ENCODE data around the gene NFS1.
"Not testable (repeated sequence)": the region's sequence is repeated elsewhere in the genome, so short reads cannot be mapped to it uniquely, and the experiment has no call there.

The NFS1 gene

DNA sequence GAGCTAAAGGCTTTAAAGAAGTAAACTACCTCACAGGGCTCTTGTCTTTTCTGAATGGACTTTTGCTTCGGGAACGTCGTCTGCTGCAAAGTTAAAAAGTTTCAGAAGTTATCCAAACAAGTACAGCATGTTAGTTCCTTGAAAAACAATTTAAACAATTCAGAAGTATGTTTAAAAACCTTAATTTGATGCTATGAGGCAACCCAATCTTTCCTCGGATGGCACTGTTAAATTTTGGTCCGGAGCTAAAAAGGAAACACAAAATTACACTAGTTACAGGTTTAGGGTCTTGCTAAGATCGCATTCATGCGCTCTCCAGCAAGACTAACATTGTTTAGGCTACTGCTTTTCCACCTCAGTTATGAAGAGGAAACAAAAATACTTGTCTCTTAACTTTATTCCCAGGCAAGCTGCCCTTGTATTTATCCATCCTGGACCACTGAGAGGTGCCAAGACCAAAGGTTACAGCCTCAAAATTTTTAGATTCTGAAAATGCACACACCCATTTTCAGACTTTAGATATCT, 30.2 kb upstream of the NFS1 start:
- no peak for DNase-seq

DNA sequence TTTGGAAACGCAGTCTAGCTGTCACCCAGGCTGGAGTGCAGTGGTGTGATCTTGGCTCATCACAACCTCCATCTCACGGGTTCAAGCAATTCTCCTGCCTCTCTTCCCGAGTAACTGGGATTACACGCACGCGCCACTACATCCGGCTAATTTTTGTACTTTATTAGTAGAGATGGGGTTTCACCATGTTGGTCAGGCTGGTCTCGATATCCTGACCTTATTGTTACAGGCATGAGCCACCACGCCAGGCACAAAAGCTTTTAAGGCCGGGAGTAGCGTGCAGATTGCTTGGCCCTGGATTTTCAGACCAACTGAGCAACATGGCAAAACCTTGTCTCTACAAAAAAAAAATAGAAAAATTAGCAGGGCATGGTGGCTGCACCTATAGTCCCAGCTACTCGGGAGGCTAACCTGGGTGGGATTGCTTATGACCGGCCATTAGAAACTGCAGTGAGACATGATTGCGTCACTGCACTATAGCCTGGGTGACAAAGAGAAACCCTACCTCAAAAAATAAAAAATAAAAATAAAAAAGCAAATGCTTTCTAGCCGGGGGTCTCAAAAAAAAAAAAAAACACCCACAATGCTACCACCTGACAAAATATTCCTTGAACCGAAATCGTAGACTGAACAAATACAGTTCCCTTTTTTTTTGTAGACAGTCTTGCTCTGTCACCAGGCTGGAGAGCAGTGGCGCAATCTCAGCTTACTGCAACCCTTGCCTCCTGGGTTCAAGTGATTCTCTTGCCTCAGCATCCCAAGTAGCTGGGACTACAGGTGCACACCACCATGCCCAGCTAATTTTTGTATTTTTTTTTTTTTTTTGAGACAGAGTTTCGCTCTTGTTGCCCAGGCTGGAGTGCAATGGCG, 27.9 kb upstream of the NFS1 start:
- DNase-seq, result peak; percentile 33 to 64 (median 58)

DNA sequence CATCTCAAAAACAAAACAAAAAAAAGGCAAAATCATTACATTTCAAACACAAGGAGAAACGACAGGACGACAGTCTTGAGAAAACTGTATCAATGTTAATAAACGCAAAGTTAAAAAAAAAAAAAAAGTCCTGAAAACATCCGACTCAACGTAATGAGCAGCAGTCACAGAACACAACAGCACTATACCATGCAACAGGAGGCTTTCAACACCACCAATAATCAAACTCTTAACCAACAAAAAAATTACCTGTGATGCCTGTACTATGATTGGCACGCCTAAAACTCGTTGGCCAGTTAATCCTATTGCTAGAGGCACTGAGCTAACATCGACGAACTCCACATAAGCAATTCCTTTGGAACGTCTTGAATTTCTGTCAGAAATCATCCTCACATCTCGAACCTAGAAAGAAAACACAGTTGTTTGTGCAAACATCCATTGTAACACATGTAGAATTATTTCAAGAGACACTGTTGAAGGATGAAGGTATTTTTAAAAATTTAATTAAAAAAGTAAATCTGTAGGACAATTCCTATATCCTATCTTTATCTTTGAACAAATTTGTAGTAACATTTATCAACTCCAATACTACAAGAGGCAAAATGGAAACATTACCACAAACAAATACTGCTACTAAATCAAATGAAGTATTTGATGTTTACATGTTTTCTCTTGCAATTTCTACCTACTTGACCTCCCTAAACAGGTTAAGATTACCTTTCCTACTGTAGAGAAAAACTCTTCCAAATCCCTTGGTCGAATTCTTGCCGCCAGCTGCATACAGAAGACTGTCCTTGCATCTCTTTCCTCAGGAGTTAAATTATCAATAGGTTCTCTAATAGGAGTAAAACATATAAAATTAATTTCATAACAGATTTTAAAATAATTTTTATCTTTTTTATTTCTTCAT, 25.4 kb upstream of the NFS1 start:
- no peak for DNase-seq

DNA sequence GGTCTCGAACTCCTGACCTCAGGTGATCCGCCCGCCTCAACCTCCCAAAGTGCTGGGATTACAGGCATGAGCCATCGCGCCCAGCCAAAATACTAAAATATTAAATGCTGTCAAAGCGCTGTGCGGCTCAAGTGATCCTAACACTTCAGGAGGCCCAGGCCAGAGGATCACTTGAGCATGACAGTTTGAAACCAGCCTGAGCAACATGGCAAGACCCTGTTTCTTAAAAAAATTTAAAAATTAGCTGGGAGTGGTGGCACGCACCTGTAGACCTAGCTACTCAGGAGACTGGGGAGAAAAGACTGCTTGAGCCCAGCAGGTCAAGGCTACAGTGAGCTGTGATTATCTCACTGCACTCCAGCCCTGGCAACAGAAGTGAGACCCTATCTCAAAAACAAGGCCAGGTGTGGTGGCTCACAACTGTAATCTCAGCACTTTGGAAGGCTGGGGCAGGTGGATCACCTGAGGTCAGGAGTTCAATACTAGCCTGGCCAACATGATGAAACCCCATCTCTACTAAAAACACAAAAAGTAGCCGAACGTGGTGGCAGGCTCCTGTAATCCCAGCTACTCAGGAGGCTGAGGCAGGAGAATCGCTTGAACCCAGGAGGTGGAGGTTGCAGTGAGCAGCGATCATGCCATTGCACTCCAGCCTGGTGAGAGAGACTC, 24.6 kb upstream of the NFS1 start:
- DNase-seq, result not testable (repeated sequence)

DNA sequence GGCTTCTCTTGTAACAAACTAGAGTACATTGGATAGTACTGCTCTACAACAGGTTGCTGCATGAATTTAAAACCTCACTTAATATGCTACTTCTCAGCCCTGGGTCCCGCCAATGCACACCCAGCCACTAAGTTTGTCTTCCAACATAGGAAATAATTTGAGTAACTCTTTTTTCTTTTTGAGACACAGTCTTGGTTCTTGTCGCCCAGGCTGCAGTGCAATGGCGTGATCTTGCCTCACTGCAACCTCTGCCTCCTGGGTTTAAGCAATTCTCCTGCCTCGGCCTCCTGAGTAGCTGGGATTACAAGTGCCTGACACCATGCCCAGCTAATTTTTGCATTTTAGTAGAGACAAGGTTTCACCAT, 24.1 kb upstream of the NFS1 start:
- DNase-seq, result not testable (repeated sequence)

DNA sequence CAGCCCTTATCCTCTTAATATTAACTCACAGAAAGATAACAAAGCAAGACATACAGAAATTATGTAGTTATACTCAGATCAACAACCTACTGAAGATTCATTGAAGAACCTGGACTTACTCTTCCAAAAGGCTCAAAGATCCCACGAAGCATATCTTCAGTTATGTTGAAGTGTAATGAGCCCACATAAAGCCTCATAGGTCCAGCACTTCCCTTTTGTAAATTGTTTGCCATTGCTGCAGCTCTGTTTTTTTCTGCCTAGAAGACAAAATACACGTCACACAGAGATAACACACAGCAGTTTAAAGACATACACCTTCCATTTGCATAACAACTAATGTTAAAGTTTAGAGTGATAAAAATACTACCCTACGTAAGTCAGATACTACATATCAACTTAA, 22.5 kb upstream of the NFS1 start:
- DNase-seq, result no peak

DNA sequence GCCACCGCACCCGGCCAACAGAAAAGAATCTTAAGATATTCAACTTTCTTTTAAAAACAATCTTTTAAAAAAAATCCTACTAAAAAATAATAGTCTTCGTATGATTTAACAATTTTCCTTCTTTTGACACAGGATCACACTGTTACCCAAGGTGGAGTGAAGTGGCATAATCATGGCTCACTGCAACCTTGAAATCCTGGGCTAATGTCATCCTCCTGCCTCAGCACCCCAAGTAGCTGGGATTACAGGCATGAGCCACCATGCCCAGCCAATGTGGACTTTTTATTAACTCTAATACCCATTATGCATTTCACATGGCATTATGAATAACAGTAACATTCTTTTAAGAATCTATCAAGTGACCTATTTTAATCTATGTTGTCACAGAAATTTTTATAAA, 22.1 kb upstream of the NFS1 start:
- DNase-seq, result no peak

DNA sequence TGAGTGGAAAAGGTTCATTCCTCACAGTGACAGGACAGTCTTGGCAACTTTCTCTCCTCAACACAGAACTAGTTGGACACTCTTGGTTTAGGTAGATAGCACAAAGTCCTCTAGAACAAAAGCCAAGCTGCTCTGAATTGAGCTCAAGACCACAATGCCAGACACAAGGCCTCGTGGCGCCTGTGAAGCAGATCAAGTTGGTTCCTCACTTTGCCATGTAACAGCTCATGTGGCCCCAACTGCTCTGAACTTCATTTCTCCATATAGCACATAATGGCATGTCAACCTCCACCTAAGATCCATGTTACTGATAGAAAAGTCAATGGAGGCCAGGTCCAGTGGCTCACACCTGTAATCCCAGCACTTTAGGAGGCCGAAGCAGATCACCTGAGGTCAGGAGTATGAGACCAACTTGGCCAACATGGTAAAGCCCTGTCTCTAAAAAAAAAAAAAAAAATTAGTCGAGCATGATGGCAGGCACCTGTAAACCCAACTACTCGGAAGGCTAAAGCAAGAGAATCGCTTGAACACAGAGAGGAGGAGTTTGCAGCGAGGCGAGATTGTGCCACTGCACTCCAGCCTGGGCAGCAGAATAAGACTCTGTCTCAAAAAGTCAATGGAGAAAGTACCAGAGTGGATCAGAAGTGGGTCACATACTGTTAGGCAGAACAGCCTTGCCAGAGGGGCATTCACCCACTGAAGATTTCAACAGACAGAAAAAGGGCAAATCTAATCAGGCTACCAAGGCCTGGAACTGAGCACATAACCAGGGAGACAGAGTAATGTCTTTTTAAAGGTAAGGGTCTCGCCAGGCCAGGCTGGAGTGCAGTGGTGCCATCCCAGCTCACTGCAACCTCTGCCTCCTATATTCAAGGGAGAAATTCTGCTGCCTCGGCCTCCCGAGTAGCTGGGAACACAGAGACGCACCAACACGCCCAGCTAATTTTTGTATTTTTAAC, 21.3 kb upstream of the NFS1 start:
- DNase-seq, result no peak

DNA sequence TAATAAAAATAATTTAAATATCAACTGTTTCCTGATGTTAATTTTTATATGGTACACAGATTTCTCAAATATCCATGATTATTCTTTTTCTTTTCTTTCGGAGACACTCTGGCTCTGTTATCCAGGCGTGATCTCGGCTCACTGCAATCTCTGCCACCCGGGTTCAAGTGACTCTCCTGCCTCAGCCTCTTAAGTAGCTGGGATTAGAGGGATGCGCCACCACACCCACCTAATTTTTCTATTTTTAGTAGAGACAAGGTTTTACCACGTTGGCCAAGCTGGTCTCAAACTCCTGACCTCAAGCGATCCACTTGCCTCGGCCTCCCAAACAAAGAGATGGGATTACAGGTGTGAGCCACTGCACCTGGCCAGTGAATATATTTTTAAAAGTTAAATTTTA, 20.6 kb upstream of the NFS1 start:
- no peak for DNase-seq

DNA sequence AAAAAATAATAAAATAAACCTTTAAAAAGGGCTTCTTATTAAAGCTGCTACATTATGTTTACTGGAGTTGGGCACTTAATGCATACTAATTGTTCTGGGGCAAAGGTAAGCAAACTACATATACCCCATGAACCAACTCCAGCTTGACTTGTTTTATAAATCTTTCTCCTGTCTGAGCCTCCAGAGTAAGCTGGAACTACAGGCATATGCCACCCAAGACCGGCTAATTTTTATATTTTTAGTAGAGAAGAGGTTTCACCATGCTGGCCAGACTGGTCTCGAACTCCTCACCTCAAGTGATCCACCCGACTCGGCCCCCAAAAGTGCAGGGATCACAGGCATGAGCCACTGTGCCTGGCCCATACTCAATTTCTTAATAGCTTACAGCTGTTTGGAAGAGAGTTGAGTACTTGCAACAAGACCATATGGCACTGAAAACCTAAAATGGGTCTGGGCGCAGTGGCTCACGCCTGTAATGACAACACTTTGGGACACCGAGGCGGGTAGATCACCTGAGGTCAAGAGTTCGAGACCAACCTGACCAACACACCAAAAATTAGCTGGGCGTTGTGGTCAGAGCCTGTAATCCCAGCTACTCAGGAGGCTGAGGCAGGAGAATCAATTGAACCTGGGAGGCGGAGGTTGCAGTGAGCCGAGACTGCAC, 20.0 kb upstream of the NFS1 start:
- DNase-seq, result no peak

DNA sequence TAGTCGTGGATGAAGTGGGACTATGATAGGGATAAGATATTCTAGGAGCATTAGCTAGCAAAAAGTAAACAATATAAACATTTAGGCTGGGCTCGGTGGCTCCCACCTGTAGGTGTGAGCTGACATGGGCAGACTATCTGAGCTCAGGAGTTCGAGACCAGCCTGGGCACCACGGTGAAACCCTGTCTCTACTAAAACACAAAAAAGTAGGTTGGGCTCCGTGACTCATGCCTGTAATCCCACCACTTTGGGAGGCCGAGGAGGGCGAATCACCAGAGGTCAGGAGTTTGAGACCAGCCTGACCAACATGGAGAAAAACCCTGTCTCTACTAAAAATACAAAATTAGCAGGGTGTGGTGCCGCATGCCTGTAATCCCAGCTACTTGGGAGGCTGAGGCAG, 19.2 kb upstream of the NFS1 start:
- DNase-seq, result not testable (repeated sequence)

DNA sequence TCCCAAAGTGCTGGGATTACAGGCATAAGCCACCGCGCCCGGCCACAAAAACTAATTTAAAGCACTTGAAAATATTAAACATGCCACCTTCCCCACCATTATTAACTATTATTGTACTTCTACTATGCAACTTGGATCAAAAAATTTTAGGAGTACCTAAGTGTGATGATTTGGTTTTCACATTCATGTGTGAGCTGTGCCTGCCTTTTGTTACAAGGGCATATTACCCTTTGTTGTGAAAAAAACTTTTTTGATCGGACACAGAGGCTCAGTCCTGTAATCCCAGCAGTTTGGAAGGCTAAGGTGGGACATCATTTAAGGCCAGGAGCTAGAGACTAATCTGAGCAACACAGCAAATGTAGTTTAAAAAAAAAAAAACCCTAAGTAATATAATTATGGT, 17.2 kb upstream of the NFS1 start:
- DNase-seq, result no peak

DNA sequence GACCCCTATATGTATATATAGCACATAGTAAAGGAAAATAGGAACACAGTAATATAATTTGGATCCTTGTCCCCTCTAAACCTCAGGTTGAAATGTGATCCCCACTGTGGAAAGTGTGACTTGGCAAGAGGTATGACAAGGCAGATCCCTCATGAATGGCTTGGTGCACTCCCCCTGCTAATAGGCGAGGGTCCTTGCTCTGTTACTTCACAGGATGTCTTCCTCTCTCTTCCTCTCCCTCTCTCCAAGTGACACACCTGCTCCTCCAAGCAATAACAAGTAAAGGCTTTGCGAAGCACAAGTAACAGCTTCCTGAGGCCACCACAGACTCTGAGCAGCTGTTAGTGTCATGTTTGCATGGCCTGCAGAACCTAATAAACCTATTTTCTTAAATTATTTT, 16.5 kb upstream of the NFS1 start:
- DNase-seq, result no peak

DNA sequence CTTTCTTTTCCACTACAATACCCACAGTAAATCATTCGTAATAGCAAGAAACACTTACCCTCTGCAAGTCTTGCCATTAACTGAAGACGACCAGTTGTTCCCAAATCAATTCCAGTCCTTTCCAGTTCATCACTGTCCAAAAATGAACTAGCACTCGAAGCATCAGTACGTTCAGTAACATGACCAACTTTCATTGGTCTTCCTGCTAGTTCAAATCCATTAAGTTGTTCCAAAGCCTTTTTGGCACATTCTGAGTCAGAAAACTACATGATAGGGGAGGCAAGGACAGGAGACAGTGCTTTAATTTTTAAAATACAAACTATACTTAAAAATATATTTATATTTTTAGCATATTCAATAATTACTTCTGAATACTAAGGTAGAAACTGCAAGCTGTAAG, 15.0 kb upstream of the NFS1 start:
- no peak for DNase-seq

DNA sequence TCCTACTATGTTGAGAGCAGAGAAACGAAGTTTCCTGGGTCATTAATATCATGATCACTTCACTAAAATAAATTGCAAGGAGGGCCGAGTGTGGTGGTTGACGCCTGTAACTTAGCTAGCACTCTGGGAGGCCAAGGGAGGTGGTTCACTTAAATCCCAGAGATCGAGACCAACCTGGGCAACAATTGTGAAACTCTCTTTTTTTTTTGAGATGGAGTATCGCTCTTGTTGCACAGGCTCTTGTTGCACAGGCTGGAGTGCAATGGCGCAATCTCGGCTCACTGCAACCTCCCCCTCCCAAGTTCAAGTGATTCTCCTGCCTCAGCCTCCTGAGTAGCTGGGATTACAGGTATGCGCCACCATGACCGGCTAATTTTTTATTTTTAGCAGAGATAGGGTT, 14.0 kb upstream of the NFS1 start:
- DNase-seq, result not testable (repeated sequence)

DNA sequence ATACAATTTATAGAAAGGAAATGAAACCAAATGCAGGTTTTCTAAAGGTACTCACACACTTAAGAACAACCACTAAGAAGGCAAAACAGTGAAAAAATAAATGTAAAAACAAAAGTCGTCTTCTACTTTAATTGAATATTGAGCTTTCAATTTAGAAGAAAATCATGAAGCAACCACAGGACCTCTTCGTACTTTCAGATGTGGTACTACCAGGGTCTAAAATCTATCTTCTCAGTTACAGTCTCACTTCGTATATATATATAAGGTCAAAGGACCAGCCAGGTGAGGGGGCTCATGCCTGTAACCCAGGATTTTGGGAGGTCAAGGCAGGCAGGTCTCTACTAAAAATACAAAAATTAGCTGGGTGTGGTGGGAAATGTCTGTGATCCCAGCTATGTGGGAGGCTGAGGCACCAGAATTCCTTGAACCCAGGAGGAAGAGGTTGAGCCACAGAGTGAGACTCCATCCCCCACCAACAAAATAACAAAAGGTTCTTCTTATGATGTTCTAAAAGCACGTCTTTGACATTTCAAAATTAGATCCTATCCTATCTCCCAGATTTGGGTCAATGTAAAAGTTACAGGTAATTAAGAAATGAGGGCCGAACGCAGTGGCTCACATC, 12.5 kb upstream of the NFS1 start:
- DNase-seq, result no peak

DNA sequence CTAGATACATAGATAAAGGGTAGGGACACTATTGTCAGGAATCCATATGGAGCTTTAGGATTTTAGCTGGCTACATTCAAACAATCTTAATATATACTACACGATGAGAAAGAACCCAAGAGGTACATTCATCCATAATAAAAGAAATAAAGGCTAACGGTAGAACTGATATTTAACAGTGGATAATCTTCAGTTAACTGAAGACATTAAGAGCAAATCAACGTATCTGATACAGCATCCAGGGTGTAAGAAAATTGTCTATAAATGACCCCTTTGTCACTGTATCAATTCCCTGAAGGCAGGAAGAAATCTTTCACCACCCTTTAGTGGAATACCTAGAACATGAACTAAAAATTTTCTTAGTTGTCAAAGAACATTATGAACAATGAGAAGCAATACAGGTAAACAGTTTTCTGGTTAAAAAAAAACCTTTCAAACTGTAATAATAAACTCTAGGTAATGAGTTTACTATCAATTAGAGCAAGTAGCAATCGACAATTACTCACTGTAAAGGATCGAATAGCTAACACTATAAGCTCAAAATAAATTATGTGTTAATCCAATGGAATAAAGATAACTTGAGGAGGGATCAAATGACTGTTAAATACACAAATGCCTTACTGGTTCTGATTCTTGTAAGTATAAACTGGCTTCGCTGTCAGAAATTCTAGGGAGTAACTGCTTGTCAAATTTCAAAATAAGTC, 11.9 kb upstream of the NFS1 start:
- no peak for DNase-seq

DNA sequence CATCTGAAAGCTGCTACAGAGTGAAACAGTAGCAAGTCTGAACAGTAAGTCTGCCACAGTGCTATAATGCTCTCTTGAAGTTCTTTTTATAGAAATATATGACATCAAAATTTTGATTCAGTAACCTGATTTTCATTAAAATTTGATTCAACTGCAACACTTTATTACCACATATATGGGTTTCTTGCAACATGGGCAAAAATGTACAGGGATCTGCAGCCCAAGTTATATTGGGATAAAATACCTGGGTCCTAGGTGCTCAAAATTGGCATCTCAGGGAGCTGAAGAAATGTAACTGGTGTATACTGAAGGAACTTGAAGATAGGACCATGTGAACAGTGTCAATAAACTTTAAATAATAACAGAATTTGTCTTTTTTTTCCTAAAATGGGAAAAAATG, 10.9 kb upstream of the NFS1 start:
- DNase-seq, result no peak

DNA sequence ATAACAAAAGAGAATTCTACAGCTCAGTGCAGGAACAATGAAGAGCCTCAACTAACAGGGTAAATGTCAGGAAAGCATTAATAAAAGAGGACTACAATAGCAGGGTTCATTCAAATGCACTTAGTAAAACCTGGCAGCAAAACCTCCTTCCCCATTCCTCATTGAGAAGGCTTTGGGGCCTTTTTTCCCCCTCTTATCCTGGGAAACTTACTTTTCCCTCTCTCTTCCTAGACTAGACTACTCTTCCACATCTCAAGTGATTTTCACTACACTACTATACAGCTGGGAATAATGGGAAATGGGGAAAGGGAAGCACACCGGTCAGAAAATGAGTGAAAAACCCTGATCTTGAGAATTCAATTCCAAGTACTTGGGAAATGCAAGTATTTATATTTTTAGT, 10.1 kb upstream of the NFS1 start:
- no peak for DNase-seq

DNA sequence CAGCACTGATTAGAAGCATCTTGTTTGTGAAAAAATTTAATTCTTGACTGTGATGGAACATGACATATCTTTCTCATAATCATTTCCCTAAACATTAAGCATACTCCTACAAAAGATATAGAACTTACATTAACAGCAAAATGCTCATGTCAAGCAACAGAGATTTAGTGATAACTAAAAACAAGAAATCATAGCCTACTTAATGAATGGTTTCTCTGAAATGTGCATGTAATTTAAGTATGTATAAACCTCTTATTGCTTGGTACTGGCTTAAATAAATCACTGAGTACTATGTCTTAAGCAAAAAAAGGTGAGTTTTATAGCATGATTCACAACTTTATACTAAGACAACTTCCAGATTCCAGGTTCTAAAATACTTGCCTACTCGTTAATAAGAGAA, 9.3 kb upstream of the NFS1 start:
- no peak for DNase-seq
